ENCODE data around the gene PRPF8. TPM values are rescaled to one million over a fixed set of nuclear protein-coding genes. Genes with fewer than 3 reads are reported as not detected.

PRPF8 gene
- total and polyA plus RNA-seq, 2 of the 8 experiments (the other 6 are each of a cell fraction or from before 2014, with no cell fraction given) = 329 to 337 TPM

GRCh38 chr17:1617620-1618174 lies 67.0 kb downstream of the PRPF8 start:
- H3K27ac ChIP-seq (ENCODE audit: low read depth, low read length) = no peak overlapping the region
- CTCF ChIA-PET (ENCODE audit: partially characterized antibody) = interaction anchor here (0.7 to 5.1 kb wide), 5 partner anchors 10 to 44 kb away, joined by 3 to 42 read pairs (median 3); no protein-coding TSS in a partner anchor

More at GRCh38 chr17:1617620-1618174, 67.0 kb downstream of the PRPF8 start:
- no peak overlapping the region for H3K4me2 ChIP-seq (ENCODE audit: insufficient read depth in 1 of 2, low read depth in 2 of 2, low read length in 2 of 2)
- H3K9ac ChIP-seq (replicated peaks in 1 of 4; ENCODE audit: extremely low read depth in 1 of 4, low read depth in 3 of 4, low read length in 3 of 4) = no peak overlapping the region
- H3K23me2 ChIP-seq (ENCODE audit: low read depth, low read length) = no peaks in the 10 kb centered on the region
- no peaks in the 10 kb centered on the region for H3K36me3 ChIP-seq (ENCODE audit: control insufficient read depth in 2 of 4, insufficient read depth in 4 of 4, low read length in 3 of 4)
- H3K4me1 ChIP-seq (replicated peaks in 1 of 4; ENCODE audit: control insufficient read depth in 3 of 4, insufficient read depth in 4 of 4, low read length in 3 of 4) = peaks cover 0 to 4% (median 0%) of the 10 kb centered on the region in 4 experiments; a peak in 2 of 7 replicates
- no peak overlapping the region for H3K4ac ChIP-seq (replicated peaks; ENCODE audit: insufficient read length, low read depth, low read length)
- H2BK5ac ChIP-seq (ENCODE audit: low read depth, low read length) = no peak overlapping the region
- no peak overlapping the region for H3K18ac ChIP-seq (ENCODE audit: extremely low read depth, low read length)
- H3K56ac ChIP-seq (replicated peaks; ENCODE audit: insufficient read length, low read depth, low read length) = no peak overlapping the region
- H2AFZ ChIP-seq (ENCODE audit: low read length) = no peak overlapping the region
- no peak overlapping the region for H2BK120ac ChIP-seq (replicated peaks; ENCODE audit: low read depth, low read length)
- no peak overlapping the region for H3K23ac ChIP-seq (ENCODE audit: insufficient read length)
- no peaks in the 10 kb centered on the region for H4K20me1 ChIP-seq (replicated peaks in 1 of 2; ENCODE audit: control insufficient read depth in 1 of 2, insufficient read depth in 2 of 2, low read length in 2 of 2)
- no peaks in the 10 kb centered on the region for H3K79me2 ChIP-seq (ENCODE audit: control insufficient read depth in 1 of 2, insufficient read depth in 2 of 2, low read length in 2 of 2)
- H3K14ac ChIP-seq (ENCODE audit: insufficient read length) = no peak overlapping the region
- H3K9me3 ChIP-seq (ENCODE audit: insufficient read depth in 2 of 2, low read depth in 1 of 2, low read length in 1 of 2) = no peaks in the 10 kb centered on the region
- WGBS, 2 experiments (ENCODE audit: extremely low coverage in 1 of 2, insufficient coverage in 1 of 2, insufficient read length in 1 of 2, insufficient replicate concordance in 2 of 2, low coverage in 1 of 2, low lambda C conversion rate in 2 of 2, missing lambda C conversion rate in 1 of 2) = 89% methylated on average over 20 of the region's 20 CpGs; no CpG with 5 or more reads in 1 of the 2 experiments
- no peak overlapping the region for H2BK15ac ChIP-seq (ENCODE audit: low read length)
- no peaks in the 10 kb centered on the region for H3K27me3 ChIP-seq (replicated peaks in 1 of 4; ENCODE audit: control insufficient read depth in 3 of 4, extremely low read depth in 1 of 4, insufficient read depth in 3 of 4, low read length in 3 of 4)
- no peaks in the 10 kb centered on the region; the same call in 1 of the 2 replicates for H3K79me1 ChIP-seq (ENCODE audit: low read depth, low read length)
- H4K5ac ChIP-seq (ENCODE audit: insufficient read length, low read depth, low read length) = no peak overlapping the region
- H2AK5ac ChIP-seq (ENCODE audit: low read depth, low read length) = no peak overlapping the region
- no peak for DNase-seq (ENCODE audit: low read depth in 1 of 2, low spot score in 2 of 2)
- H2BK12ac ChIP-seq (ENCODE audit: low read depth, low read length) = no peak overlapping the region; the same call in 1 of the 2 replicates
- H4K8ac ChIP-seq (ENCODE audit: extremely low read depth, insufficient read depth, low read length) = no peak overlapping the region
- no peak overlapping the region for H3K4me3 ChIP-seq (ENCODE audit: extremely low read depth in 1 of 4, insufficient read depth in 2 of 4, low read depth in 3 of 4, low read length in 4 of 4)
- TF ChIP-seq USF2 (IDR thresholded peaks at IDR 0.05; ENCODE audit: low read length) (no peak), BCL11A (IDR thresholded peaks at IDR 0.05; ENCODE audit: low read depth in 2 of 2, low read length in 2 of 2) (no peak), POLR2A (IDR thresholded peaks at IDR 0.05; ENCODE audit: control extremely low read depth in 1 of 2, low read depth in 2 of 2, low read length in 2 of 2) (no peak), TAF1 (IDR thresholded peaks at IDR 0.05; ENCODE audit: low read depth, low read length) (no peak), RXRA (IDR thresholded peaks at IDR 0.05; ENCODE audit: insufficient read depth, low read depth, low read length) (no peak), SIN3A (conservative IDR thresholded peaks at IDR 0.05 in 1 of 2, IDR thresholded peaks at IDR 0.05 in 1 of 2; ENCODE audit: low read depth in 1 of 2, low read length in 2 of 2) (no peak), ZNF274 (IDR thresholded peaks at IDR 0.05; ENCODE audit: borderline replicate concordance, extremely low read depth, low read length) (no peak), BACH1 (IDR thresholded peaks at IDR 0.05; ENCODE audit: low read length) (no peak), NRF1 (IDR thresholded peaks at IDR 0.05; ENCODE audit: low read depth, low read length) (no peak), CHD2 (IDR thresholded peaks at IDR 0.05; ENCODE audit: low read length) (no peak), POU5F1 (IDR thresholded peaks at IDR 0.05; ENCODE audit: low read depth, low read length) (no peak), SP4 (IDR thresholded peaks at IDR 0.05; ENCODE audit: low read length) (no peak), ATF3 (IDR thresholded peaks at IDR 0.05; ENCODE audit: insufficient read depth, low read depth, low read length) (no peak)
- FAIRE-seq = no peak
- H2BK20ac ChIP-seq (ENCODE audit: low read length) = no peak overlapping the region
- H4K91ac ChIP-seq (replicated peaks; ENCODE audit: insufficient read length, low read length) = no peak overlapping the region
- POLR2A ChIA-PET (ENCODE audit: partially characterized antibody) = interaction anchor here (0.9 to 2.9 kb wide), 3 partner anchors 11 to 218 kb away, joined by 3 to 10 read pairs (median 3); partner anchors contain the start of genes SLC43A2 and YWHAE
